Kidney (tissue), 14 donors: ENCODE measurements around the gene PHLPP2. TPM values are rescaled to one million over a fixed set of nuclear protein-coding genes. Genes with fewer than 3 reads are reported as not detected.

Source experiments
- DNase-seq, 5 donors: peaks; one replicate each; pipeline ENCODE4 v3.0.0-alpha.2; 2013 to 2020
- FAIRE-seq: peaks from 2 replicates; lab custom pipeline; 2012; peaks lifted over from hg19 to GRCh38; lab: Jason Lieb, UNC
- H3K27ac ChIP-seq, 2 donors: one replicate each; pipeline ENCODE4 v1.7.0; 2013; ENCODE audit warnings: low read depth in 2 of 2, low read length in 2 of 2, inconsistent platforms in 1 of 2
- H3K27me3 ChIP-seq: one replicate; pipeline ENCODE4 v1.7.1; 2013; ENCODE audit warnings: low read length, inconsistent platforms; ENCODE audit not compliant: control insufficient read depth, insufficient read depth
- H3K36me3 ChIP-seq, 3 donors: one replicate each; pipeline versions ENCODE4 v1.7.0 to v1.7.1; 2013; ENCODE audit warnings: low read length in 3 of 3, control low read depth in 1 of 3, inconsistent platforms in 1 of 3; ENCODE audit not compliant: insufficient read depth in 3 of 3, control insufficient read depth in 2 of 3
- H3K4me1 ChIP-seq, 3 donors: one replicate each; pipeline versions ENCODE4 v1.7.0 to v1.7.1; 2013; ENCODE audit warnings: low read length in 3 of 3, inconsistent platforms in 1 of 3, low read depth in 1 of 3; ENCODE audit not compliant: control insufficient read depth in 2 of 3, insufficient read depth in 2 of 3
- H3K4me3 ChIP-seq, 3 donors: one replicate each; pipeline versions ENCODE4 v1.7.0 to v1.8.1; 2013; ENCODE audit warnings: low read length in 3 of 3, control low read depth in 1 of 3, inconsistent platforms in 1 of 3
- H3K9ac ChIP-seq, 3 donors: one replicate each; pipeline versions ENCODE4 v1.7.0 to v1.7.1; 2013; ENCODE audit warnings: low read length in 3 of 3, control low read depth in 1 of 3, inconsistent platforms in 1 of 3
- H3K9me3 ChIP-seq, 3 donors: one replicate each; pipeline versions ENCODE4 v1.7.0 to v1.7.1; 2013; ENCODE audit warnings: low read length in 3 of 3, control low read depth in 1 of 3, inconsistent platforms in 1 of 3; ENCODE audit not compliant: control insufficient read depth in 2 of 3, insufficient read depth in 1 of 3
- intact Hi-C: fragments of 100-400 bp; cut with DNase I; formaldehyde crosslinking; loops from one replicate; pipeline ENCODE4 v1.11.1; 2022
- polyA plus RNA-seq: library from polyadenylated mRNA; stranded (reverse); fragments of 350-450 nt; fragmentation: Illumina TruSeq; extraction: RNeasy Lipid Tissue Mini Kit (QIAGEN cat#74804); gene quantifications from one replicate; pipeline ENCODE4 v1.2.3, GENCODE V29; 2014; ENCODE audit warnings: low read depth, low replicate concordance; ENCODE audit not compliant: insufficient read depth
- total RNA-seq: library from RNA; stranded (reverse); fragmentation: NEBNext Ultra II Directional; extraction: Animal tissue kit (Norgen Biotek cat#: 25700); gene quantifications from one replicate; pipeline ENCODE4 v1.2.1, GENCODE V29; 2021
- TF ChIP-seq, protein P1 (sequence below): IDR thresholded peaks from 3 replicates; pipeline ENCODE4 v1.5.1; 2012; ENCODE audit warnings: mild to moderate bottlenecking, moderate library complexity, borderline replicate concordance; ENCODE audit not compliant: insufficient read depth; ENCODE audit errors: extremely low read depth
- donor health status: control.
- donor health status: control.
- donor health status: control.
- donor health status: control.
- donor health status: control.
- donor health status: DM: yes; HTN: yes; CAD: no.
- donor health status: Normal renal cell carcinoma (clear cell type).

PHLPP2 gene
- total and polyA plus RNA-seq, 2 donors from 2014 or later, result 2.8 to 7.1 TPM

DNA sequence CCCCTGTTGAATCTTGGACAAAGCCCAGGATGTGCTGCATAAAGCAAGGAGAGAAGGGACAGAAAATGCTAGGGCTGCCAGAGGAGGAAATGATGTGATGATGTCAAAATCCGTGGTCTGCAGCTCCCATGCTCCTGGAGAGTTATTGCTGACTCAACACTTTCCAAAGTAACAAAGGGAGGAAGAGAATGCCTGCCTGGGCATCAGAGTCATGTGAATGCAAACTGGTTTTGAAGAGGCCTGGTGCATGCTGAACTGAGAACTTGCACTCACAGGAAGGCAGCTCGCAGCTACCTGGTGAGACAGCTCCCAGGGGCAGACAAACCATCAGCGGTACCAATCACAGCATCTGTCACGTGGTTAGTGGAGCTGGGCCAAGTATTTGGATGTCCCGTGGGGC, 95.7 kb downstream of the PHLPP2 start:
- Histone ChIP-seq H3K9me3 (no peaks in the 10 kb centered on the region), H3K36me3 (no peaks in the 10 kb centered on the region), H3K4me1 (peaks cover 0 to 11% (median 0%) of the 10 kb centered on the region in 3 donors), H3K27me3 (peaks cover 3% of the 10 kb centered on the region), H3K4me3 (no peak overlapping the region), H3K27ac (peak overlapping the region in 1 of 2 donors; percentile 63), H3K9ac (peak overlapping the region in 1 of 3 donors; percentile 40)
- TF ChIP-seq, protein P1, sequence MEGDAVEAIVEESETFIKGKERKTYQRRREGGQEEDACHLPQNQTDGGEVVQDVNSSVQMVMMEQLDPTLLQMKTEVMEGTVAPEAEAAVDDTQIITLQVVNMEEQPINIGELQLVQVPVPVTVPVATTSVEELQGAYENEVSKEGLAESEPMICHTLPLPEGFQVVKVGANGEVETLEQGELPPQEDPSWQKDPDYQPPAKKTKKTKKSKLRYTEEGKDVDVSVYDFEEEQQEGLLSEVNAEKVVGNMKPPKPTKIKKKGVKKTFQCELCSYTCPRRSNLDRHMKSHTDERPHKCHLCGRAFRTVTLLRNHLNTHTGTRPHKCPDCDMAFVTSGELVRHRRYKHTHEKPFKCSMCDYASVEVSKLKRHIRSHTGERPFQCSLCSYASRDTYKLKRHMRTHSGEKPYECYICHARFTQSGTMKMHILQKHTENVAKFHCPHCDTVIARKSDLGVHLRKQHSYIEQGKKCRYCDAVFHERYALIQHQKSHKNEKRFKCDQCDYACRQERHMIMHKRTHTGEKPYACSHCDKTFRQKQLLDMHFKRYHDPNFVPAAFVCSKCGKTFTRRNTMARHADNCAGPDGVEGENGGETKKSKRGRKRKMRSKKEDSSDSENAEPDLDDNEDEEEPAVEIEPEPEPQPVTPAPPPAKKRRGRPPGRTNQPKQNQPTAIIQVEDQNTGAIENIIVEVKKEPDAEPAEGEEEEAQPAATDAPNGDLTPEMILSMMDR, result no peak
- FAIRE-seq (no peak), DNase-seq (peak in 2 of 5 donors; percentile 9 to 45)
- intact Hi-C loops, result no loop called here

DNA sequence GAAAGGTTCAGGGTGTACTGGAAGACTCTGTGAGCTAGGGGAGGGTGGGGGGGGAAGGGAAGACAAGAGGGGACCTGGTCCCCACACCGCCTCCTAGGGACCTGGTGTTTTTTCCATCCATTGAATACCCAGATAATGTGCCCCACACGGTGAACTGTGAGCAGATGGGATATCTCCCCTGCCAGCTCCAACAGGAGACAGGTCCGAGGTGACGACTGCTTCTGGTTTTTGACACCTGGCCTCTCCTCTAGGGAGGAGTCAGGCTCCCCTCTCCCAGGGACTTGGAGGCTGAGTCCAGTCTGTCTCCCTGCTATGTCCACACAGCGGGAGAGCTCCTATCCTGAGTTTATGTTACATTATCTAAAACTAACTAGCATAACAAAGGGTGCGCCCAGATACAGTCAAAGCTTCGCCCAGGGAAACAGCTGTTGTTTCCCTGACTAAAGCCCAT, 96.7 kb downstream of the PHLPP2 start:
- TF ChIP-seq, protein P1, result no peak
- no peak for DNase-seq
- no peaks in the 10 kb centered on the region for H3K36me3 ChIP-seq
- intact Hi-C loops, result no loop called here
- no peak for FAIRE-seq
- peaks cover 3% of the 10 kb centered on the region for H3K27me3 ChIP-seq
- H3K9me3 ChIP-seq, result no peaks in the 10 kb centered on the region
- H3K27ac ChIP-seq, result no peak overlapping the region
- no peak overlapping the region for H3K9ac ChIP-seq
- H3K4me3 ChIP-seq, result peak overlapping the region in 1 of 3 donors; percentile 69
- peaks cover 0 to 11% (median 0%) of the 10 kb centered on the region in 3 donors for H3K4me1 ChIP-seq

DNA sequence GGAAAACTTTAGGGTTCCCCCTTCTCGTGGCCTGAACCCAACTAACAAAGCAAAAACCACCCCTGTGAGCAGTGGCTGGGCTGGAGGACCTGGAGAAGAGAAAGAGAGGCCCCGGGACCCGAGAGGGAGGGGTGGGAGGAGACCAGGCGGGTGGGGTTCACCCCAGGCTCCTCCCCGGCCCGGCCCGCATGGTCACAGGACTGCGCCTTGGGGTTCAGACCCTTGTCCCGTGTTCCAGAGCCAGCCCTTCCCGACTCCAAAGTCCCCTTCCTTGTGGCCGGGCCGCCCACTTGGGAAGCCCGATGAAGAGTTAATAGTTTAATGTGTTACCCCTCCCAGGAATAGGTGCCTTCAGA, 97.7 kb downstream of the PHLPP2 start:
- Histone ChIP-seq H3K27me3 (peaks cover 3% of the 10 kb centered on the region), H3K27ac (peak overlapping the region in 1 of 2 donors; percentile 37), H3K4me3 (peak overlapping the region; percentile 12 to 69 (median 64)), H3K9me3 (no peaks in the 10 kb centered on the region), H3K4me1 (peaks cover 0 to 11% (median 0%) of the 10 kb centered on the region in 3 donors), H3K36me3 (no peaks in the 10 kb centered on the region), H3K9ac (peak overlapping the region in 2 of 3 donors; percentile 32 to 58)
- intact Hi-C loops, result no loop called here
- DNase-seq (peak; percentile 40 to 74 (median 63)), FAIRE-seq (no peak)
- TF ChIP-seq, protein P1, result no peak
